ENCODE data around the gene ARHGEF7. TPM values are rescaled to one million over a fixed set of nuclear protein-coding genes. Genes with fewer than 3 reads are reported as not detected.

The ARHGEF7 gene
- polyA plus RNA-seq, 4 donors, result 57.2 to 93.8 (median 69.8) TPM

- no peak for DNase-seq (ENCODE audit: low read depth in 4 of 4, low spot score in 2 of 4)
Measured at GRCh38 chr13:111287201-111287600, 172.1 kb downstream of the ARHGEF7 start.

- DNase-seq (ENCODE audit: low read depth in 4 of 4, low spot score in 2 of 4), result no peak
Measured at GRCh38 chr13:111288276-111288675, 173.2 kb downstream of the ARHGEF7 start.

GRCh38 chr13:111289251-111289650 is 174.1 kb downstream of the ARHGEF7 start:
- DNase-seq (ENCODE audit: low read depth in 4 of 4, low spot score in 2 of 4), result no peak

- no peak for DNase-seq (ENCODE audit: low read depth in 4 of 4, low spot score in 2 of 4)
Measured at GRCh38 chr13:111291908-111292307, 176.8 kb downstream of the ARHGEF7 start.

GRCh38 chr13:111292710-111293485 is 177.8 kb downstream of the ARHGEF7 start:
- DNase-seq (ENCODE audit: low read depth in 4 of 4, low spot score in 2 of 4), result no peak

- DNase-seq (ENCODE audit: low read depth in 4 of 4, low spot score in 2 of 4), result no peak
Measured at GRCh38 chr13:111295886-111296285, 180.8 kb downstream of the ARHGEF7 start.

GRCh38 chr13:111296417-111296816 is 181.3 kb downstream of the ARHGEF7 start:
- DNase-seq (ENCODE audit: low read depth in 4 of 4, low spot score in 2 of 4), result no peak

GRCh38 chr13:111298214-111298975 is 183.3 kb downstream of the ARHGEF7 start:
- DNase-seq (ENCODE audit: low read depth in 4 of 4, low spot score in 2 of 4), result no peak

GRCh38 chr13:111302045-111302726 is 187.1 kb downstream of the ARHGEF7 start:
- DNase-seq (ENCODE audit: low read depth in 4 of 4, low spot score in 2 of 4), result no peak

GRCh38 chr13:111303559-111303958 is 188.4 kb downstream of the ARHGEF7 start:
- no peak for DNase-seq (ENCODE audit: low read depth in 4 of 4, low spot score in 2 of 4)

- DNase-seq (ENCODE audit: low read depth in 4 of 4, low spot score in 2 of 4), result no peak
Measured at GRCh38 chr13:111304041-111304544, 189.0 kb downstream of the ARHGEF7 start.

- DNase-seq (ENCODE audit: low read depth in 4 of 4, low spot score in 2 of 4), result no peak
Measured at GRCh38 chr13:111304603-111305289, 189.6 kb downstream of the ARHGEF7 start.

- no peak for DNase-seq (ENCODE audit: low read depth in 4 of 4, low spot score in 2 of 4)
Measured at GRCh38 chr13:111312944-111313590, 198.0 kb downstream of the ARHGEF7 start.

- no peak for DNase-seq (ENCODE audit: low read depth in 4 of 4, low spot score in 2 of 4)
Measured at GRCh38 chr13:111313911-111314425, 198.9 kb downstream of the ARHGEF7 start.

GRCh38 chr13:111314852-111315251 is 199.7 kb downstream of the ARHGEF7 start:
- DNase-seq (ENCODE audit: low read depth in 4 of 4, low spot score in 2 of 4), result no peak

- no peak for DNase-seq (ENCODE audit: low read depth in 4 of 4, low spot score in 2 of 4)
Measured at GRCh38 chr13:111315347-111315995, 200.4 kb downstream of the ARHGEF7 start.

- no peak for DNase-seq (ENCODE audit: low read depth in 4 of 4, low spot score in 2 of 4)
Measured at GRCh38 chr13:111316161-111316730, 201.1 kb downstream of the ARHGEF7 start.

GRCh38 chr13:111317042-111317550 is 202.0 kb downstream of the ARHGEF7 start:
- DNase-seq (ENCODE audit: low read depth in 4 of 4, low spot score in 2 of 4), result no peak
